ENCODE measurements around the gene SMIM20.

Gene SMIM20

DNA sequence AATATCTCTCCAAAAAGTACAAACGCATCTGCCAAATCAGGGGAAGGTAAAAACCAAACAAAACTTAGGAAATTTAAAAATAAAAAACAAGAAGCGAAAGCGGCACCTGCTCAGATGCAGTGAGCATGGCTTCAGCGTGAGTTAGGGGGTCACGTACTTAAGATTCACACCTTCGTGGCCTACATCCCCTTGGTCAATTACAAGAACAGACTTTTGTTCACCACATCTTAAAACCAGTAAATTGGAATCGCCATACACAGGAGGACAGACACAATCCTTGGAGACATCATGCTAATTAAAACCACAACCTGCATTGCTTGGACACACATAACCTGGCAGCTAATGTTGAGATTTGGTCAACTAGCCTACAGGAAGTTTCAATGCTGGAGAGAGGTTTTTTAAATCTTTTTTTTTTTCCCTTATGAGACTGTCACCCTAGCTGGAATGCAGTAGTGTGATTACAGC lies 38.7 kb upstream of the SMIM20 start:
- H3K27me3 ChIP-seq (ENCODE audit: low read depth, low read length): no peaks in the 10 kb centered on the region
- no peaks in the 10 kb centered on the region for H3K9me3 ChIP-seq (ENCODE audit: insufficient read depth, low read length)
- peak overlapping the region; percentile 97 for H3K27ac ChIP-seq (ENCODE audit: low read length)
- H3K9ac ChIP-seq (ENCODE audit: low read length): peak overlapping the region; percentile 68
- H2AFZ ChIP-seq (ENCODE audit: low read depth, low read length): no peak overlapping the region
- H3K4me3 ChIP-seq (ENCODE audit: low read length): peak overlapping the region; percentile 48; the same call in 1 of the 2 replicates
- H3K36me3 ChIP-seq (replicated peaks; ENCODE audit: low read depth, low read length): no peaks in the 10 kb centered on the region
- no peak for TF ChIP-seq EZH2phosphoT487 (IDR thresholded peaks at IDR 0.05; ENCODE audit: low read depth)
- TF ChIP-seq, protein P1, sequence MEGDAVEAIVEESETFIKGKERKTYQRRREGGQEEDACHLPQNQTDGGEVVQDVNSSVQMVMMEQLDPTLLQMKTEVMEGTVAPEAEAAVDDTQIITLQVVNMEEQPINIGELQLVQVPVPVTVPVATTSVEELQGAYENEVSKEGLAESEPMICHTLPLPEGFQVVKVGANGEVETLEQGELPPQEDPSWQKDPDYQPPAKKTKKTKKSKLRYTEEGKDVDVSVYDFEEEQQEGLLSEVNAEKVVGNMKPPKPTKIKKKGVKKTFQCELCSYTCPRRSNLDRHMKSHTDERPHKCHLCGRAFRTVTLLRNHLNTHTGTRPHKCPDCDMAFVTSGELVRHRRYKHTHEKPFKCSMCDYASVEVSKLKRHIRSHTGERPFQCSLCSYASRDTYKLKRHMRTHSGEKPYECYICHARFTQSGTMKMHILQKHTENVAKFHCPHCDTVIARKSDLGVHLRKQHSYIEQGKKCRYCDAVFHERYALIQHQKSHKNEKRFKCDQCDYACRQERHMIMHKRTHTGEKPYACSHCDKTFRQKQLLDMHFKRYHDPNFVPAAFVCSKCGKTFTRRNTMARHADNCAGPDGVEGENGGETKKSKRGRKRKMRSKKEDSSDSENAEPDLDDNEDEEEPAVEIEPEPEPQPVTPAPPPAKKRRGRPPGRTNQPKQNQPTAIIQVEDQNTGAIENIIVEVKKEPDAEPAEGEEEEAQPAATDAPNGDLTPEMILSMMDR (IDR thresholded peaks at IDR 0.05; ENCODE audit: low read depth, low read length): no peak
- H3K4me1 ChIP-seq (ENCODE audit: low read length): peaks cover 99% of the 10 kb centered on the region
- H3K79me2 ChIP-seq (ENCODE audit: low read length): no peaks in the 10 kb centered on the region
- H4K20me1 ChIP-seq (ENCODE audit: insufficient read depth, low read length): no peaks in the 10 kb centered on the region
- peak overlapping the region; percentile 75 for H3K4me2 ChIP-seq (ENCODE audit: low read length)

DNA sequence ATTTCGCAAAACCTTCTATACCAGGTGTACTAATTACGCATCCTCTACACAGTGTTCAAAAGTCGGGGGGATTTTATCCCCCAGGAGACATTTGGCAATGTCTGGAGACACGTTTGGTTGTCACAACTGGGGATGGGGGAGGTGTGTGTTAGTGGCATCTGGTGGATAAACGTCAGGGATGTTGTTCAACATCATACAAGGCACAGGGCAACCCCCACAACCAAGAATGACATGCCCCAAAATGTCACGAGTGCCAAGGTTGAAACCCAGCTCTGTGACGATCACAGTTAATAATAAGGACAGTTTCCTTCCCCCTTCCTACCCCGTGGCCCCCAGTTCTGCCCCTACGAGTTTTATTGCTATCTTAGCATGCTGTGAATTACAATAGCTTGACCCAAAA lies 35.3 kb upstream of the SMIM20 start:
- H3K27me3 ChIP-seq (ENCODE audit: low read depth, low read length): no peaks in the 10 kb centered on the region
- H3K9me3 ChIP-seq (ENCODE audit: insufficient read depth, low read length): no peaks in the 10 kb centered on the region
- no peaks in the 10 kb centered on the region for H3K79me2 ChIP-seq (ENCODE audit: low read length)
- no peak overlapping the region; the same call in 1 of the 2 replicates for H2AFZ ChIP-seq (ENCODE audit: low read depth, low read length)
- TF ChIP-seq, protein P1 (IDR thresholded peaks at IDR 0.05; ENCODE audit: low read depth, low read length): no peak
- TF ChIP-seq EZH2phosphoT487 (IDR thresholded peaks at IDR 0.05; ENCODE audit: low read depth): no peak
- peak overlapping the region; percentile 36 for H3K4me3 ChIP-seq (ENCODE audit: low read length)
- H3K4me1 ChIP-seq (ENCODE audit: low read length): peaks cover 80% of the 10 kb centered on the region
- peak overlapping the region; percentile 69 for H3K4me2 ChIP-seq (ENCODE audit: low read length)
- H4K20me1 ChIP-seq (ENCODE audit: insufficient read depth, low read length): no peaks in the 10 kb centered on the region
- H3K9ac ChIP-seq (ENCODE audit: low read length): peak overlapping the region; percentile 64
- H3K27ac ChIP-seq (ENCODE audit: low read length): peak overlapping the region; percentile 97
- H3K36me3 ChIP-seq (replicated peaks; ENCODE audit: low read depth, low read length): no peaks in the 10 kb centered on the region

DNA sequence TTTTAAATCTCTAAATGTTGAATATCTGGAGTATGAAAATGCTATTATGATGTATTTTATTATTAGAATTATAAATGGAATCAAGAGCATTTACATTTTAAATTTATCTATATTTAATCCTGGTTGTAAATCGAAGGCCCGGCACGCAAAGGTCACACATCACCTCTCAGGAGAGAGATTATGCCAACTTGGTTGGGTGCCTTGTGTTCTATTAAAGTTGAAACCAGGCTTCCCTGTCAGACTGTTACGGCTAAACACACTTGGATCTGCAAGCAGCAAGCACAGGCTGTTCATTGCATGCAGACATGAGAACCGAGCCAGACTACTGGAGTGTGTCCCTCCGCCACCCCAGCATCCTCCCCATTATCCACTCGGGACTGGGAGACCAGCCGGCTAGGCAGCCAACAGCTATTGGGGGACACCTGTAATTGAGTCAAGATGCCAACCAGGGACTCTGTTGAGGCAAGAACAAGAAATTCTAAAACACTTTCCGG lies 34.9 kb upstream of the SMIM20 start:
- no peak for TF ChIP-seq EZH2phosphoT487 (IDR thresholded peaks at IDR 0.05; ENCODE audit: low read depth)
- TF ChIP-seq, protein P1 (IDR thresholded peaks at IDR 0.05; ENCODE audit: low read depth, low read length): no peak
- peak overlapping the region; percentile 64 for H3K9ac ChIP-seq (ENCODE audit: low read length)
- H3K79me2 ChIP-seq (ENCODE audit: low read length): no peaks in the 10 kb centered on the region
- peak overlapping the region; percentile 69 for H3K4me2 ChIP-seq (ENCODE audit: low read length)
- H3K4me3 ChIP-seq (ENCODE audit: low read length): peak overlapping the region; percentile 27; the same call in 1 of the 2 replicates
- H3K27me3 ChIP-seq (ENCODE audit: low read depth, low read length): no peaks in the 10 kb centered on the region
- no peaks in the 10 kb centered on the region for H3K9me3 ChIP-seq (ENCODE audit: insufficient read depth, low read length)
- no peaks in the 10 kb centered on the region for H4K20me1 ChIP-seq (ENCODE audit: insufficient read depth, low read length)
- H3K36me3 ChIP-seq (replicated peaks; ENCODE audit: low read depth, low read length): no peaks in the 10 kb centered on the region
- H3K4me1 ChIP-seq (ENCODE audit: low read length): peaks cover 79% of the 10 kb centered on the region
- H2AFZ ChIP-seq (ENCODE audit: low read depth, low read length): no peak overlapping the region
- H3K27ac ChIP-seq (ENCODE audit: low read length): peak overlapping the region; percentile 97

DNA sequence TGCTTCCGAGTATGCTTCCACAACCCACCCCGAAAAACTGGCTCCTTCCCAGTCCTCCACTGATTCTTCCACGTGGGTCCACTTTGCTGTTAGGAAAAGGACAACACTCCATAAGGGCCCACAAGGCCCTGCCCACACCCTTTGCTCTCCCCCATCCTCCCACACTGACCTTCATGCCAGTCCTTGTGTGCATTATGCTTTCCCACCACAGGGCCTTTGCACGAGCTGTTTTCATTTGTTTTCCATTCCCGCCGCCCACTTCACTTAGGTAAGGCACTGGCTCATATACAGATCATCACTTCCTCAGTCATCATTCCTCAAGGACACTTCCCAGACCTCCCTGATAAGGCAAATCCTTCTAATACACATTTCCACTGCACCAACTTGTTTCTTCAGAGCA lies 34.4 kb upstream of the SMIM20 start:
- Histone ChIP-seq H3K79me2 (ENCODE audit: low read length) (no peaks in the 10 kb centered on the region), H4K20me1 (ENCODE audit: insufficient read depth, low read length) (no peaks in the 10 kb centered on the region), H3K9ac (ENCODE audit: low read length) (peak overlapping the region; percentile 64), H3K36me3 (replicated peaks; ENCODE audit: low read depth, low read length) (no peaks in the 10 kb centered on the region), H3K4me2 (ENCODE audit: low read length) (peak overlapping the region; percentile 69), H2AFZ (ENCODE audit: low read depth, low read length) (no peak overlapping the region), H3K4me3 (ENCODE audit: low read length) (peak overlapping the region; percentile 27), H3K4me1 (ENCODE audit: low read length) (peaks cover 79% of the 10 kb centered on the region), H3K27ac (ENCODE audit: low read length) (peak overlapping the region; percentile 97), H3K27me3 (ENCODE audit: low read depth, low read length) (no peaks in the 10 kb centered on the region), H3K9me3 (ENCODE audit: insufficient read depth, low read length) (no peaks in the 10 kb centered on the region)
- TF ChIP-seq EZH2phosphoT487 (IDR thresholded peaks at IDR 0.05; ENCODE audit: low read depth): no peak
- TF ChIP-seq, protein P1 (IDR thresholded peaks at IDR 0.05; ENCODE audit: low read depth, low read length): no peak
